H1 (cell line): ENCODE results near the gene NTN1. TPM values are rescaled to one million over a fixed set of nuclear protein-coding genes. Genes with fewer than 3 reads are reported as not detected.

Source experiments
- CTCF ChIA-PET: fragments of 300-600 bp; sonication (Branson Sonifier 250); formaldehyde crosslinking; loops from one replicate; lab custom pipeline; 2021; ENCODE audit not compliant: partially characterized antibody; lab: Charles Lee
- POLR2A ChIA-PET: fragments of 300-600 bp; sonication (Branson Sonifier 250); formaldehyde crosslinking; loops from one replicate; lab custom pipeline; 2021; ENCODE audit warnings: inconsistent platforms; ENCODE audit not compliant: partially characterized antibody; lab: Charles Lee
- DNase-seq, 2 experiments: peaks; one replicate each; pipeline versions ENCODE4 v3.0.0 to v3.0.0-alpha.2; 2010 to 2022; ENCODE audit warnings: low spot score in 2 of 2, low read depth in 1 of 2, mixed read lengths in 1 of 2
- FAIRE-seq: peaks from 2 replicates; lab custom pipeline; 2011; peaks lifted over from hg19 to GRCh38; lab: Jason Lieb, UNC
- H2AFZ ChIP-seq: 2 replicates; pipeline ENCODE4 v1.8.1; 2012; ENCODE audit warnings: low read length, inconsistent platforms
- H2AK5ac ChIP-seq: 2 replicates; pipeline ENCODE4 v1.6.1; 2013; ENCODE audit warnings: low read depth, low read length
- H2BK120ac ChIP-seq: replicated peaks from 2 replicates; pipeline ENCODE3; 2013; ENCODE audit warnings: low read depth, low read length, inconsistent platforms
- H2BK12ac ChIP-seq: 2 replicates; pipeline ENCODE4 v1.6.1; 2013; ENCODE audit warnings: low read depth, low read length
- H2BK15ac ChIP-seq: 2 replicates; pipeline ENCODE4 v1.6.1; 2013; ENCODE audit warnings: low read length
- H2BK20ac ChIP-seq: 2 replicates; pipeline ENCODE4 v1.6.1; 2013; ENCODE audit warnings: low read length
- H2BK5ac ChIP-seq: 2 replicates; pipeline ENCODE4 v1.6.1; 2013; ENCODE audit warnings: low read depth, low read length
- H3K14ac ChIP-seq: 2 replicates; pipeline ENCODE4 v1.6.1; 2013; ENCODE audit warnings: inconsistent platforms; ENCODE audit not compliant: insufficient read length
- H3K18ac ChIP-seq: 2 replicates; pipeline ENCODE4 v1.6.1; 2013; ENCODE audit warnings: low read length; ENCODE audit errors: extremely low read depth
- H3K23ac ChIP-seq: 2 replicates; pipeline ENCODE4 v1.6.1; 2013; ENCODE audit warnings: inconsistent platforms; ENCODE audit not compliant: insufficient read length
- H3K23me2 ChIP-seq: 2 replicates; pipeline ENCODE4 v1.6.1; 2013; ENCODE audit warnings: low read depth, low read length
- H3K27ac ChIP-seq: 2 replicates; pipeline ENCODE4 v1.6.1; 2011; ENCODE audit warnings: low read depth, low read length, inconsistent platforms
- H3K27me3 ChIP-seq, 4 experiments: replicated peaks in 1 of 4; 1 replicate in 1 of 4; 2 replicates in 3 of 4; pipeline versions ENCODE4 v1.6.1 to v1.8.1; 2011 to 2013; ENCODE audit warnings: low read length in 3 of 4, mild to moderate bottlenecking in 3 of 4, inconsistent platforms in 2 of 4, mixed read lengths in 2 of 4, moderate library complexity in 1 of 4; ENCODE audit not compliant: control insufficient read depth in 3 of 4, insufficient read depth in 3 of 4; ENCODE audit errors: extremely low read depth in 1 of 4
- H3K36me3 ChIP-seq, 4 experiments: 2 replicates each; pipeline versions ENCODE4 v1.6.1 to v1.8.1; 2011 to 2013; ENCODE audit warnings: mild to moderate bottlenecking in 4 of 4, low read length in 3 of 4, moderate library complexity in 2 of 4, control low read depth in 1 of 4, inconsistent platforms in 1 of 4; ENCODE audit not compliant: insufficient read depth in 4 of 4, control insufficient read depth in 2 of 4
- H3K4ac ChIP-seq: replicated peaks from 2 replicates; pipeline ENCODE3; 2013; ENCODE audit warnings: low read length, low read depth, mixed read lengths, inconsistent platforms; ENCODE audit not compliant: insufficient read length
- H3K4me1 ChIP-seq, 4 experiments: replicated peaks in 1 of 4; 1 replicate in 1 of 4; 2 replicates in 3 of 4; pipeline versions ENCODE4 v1.6.1 to v1.8.1; 2011 to 2013; ENCODE audit warnings: low read length in 3 of 4, inconsistent platforms in 2 of 4, mixed read lengths in 1 of 4; ENCODE audit not compliant: insufficient read depth in 4 of 4, control insufficient read depth in 3 of 4
- H3K4me2 ChIP-seq, 2 experiments: 2 replicates each; pipeline versions ENCODE4 v1.6.1 to v1.8.1; 2011 to 2013; ENCODE audit warnings: low read depth in 2 of 2, low read length in 2 of 2, control low read depth in 1 of 2, inconsistent platforms in 1 of 2, mild to moderate bottlenecking in 1 of 2; ENCODE audit not compliant: insufficient read depth in 1 of 2
- H3K4me3 ChIP-seq, 4 experiments: fragments of 200-600, 300-600 bp in 1 of 4; sonication (generic), shearing (Covaris generic), sonication (Bioruptor Twin) in 1 of 4; 2 replicates each; pipeline versions ENCODE4 v1.5.1 to v1.8.1; 2011 to 2016; ENCODE audit warnings: low read length in 4 of 4, low read depth in 3 of 4, control low read depth in 2 of 4, inconsistent platforms in 2 of 4, mild to moderate bottlenecking in 2 of 4, mixed read lengths in 1 of 4, moderate library complexity in 1 of 4; ENCODE audit not compliant: insufficient read depth in 2 of 4; ENCODE audit errors: extremely low read depth in 1 of 4
- H3K56ac ChIP-seq: replicated peaks from 2 replicates; pipeline ENCODE3; 2013; ENCODE audit warnings: low read depth, mild to moderate bottlenecking, mixed read lengths, low read length, inconsistent platforms; ENCODE audit not compliant: insufficient read length
- H3K79me1 ChIP-seq: 2 replicates; pipeline ENCODE4 v1.6.1; 2013; ENCODE audit warnings: low read depth, low read length, control low read depth
- H3K79me2 ChIP-seq, 2 experiments: 2 replicates each; pipeline versions ENCODE4 v1.6.1 to v1.8.1; 2012 to 2013; ENCODE audit warnings: low read length in 2 of 2, mild to moderate bottlenecking in 2 of 2, inconsistent platforms in 1 of 2; ENCODE audit not compliant: insufficient read depth in 2 of 2, control insufficient read depth in 1 of 2
- H3K9ac ChIP-seq, 4 experiments: replicated peaks in 1 of 4; 1 replicate in 1 of 4; 2 replicates in 3 of 4; pipeline versions ENCODE4 v1.6.1 to v1.8.1; 2011 to 2013; ENCODE audit warnings: low read depth in 3 of 4, low read length in 3 of 4, control low read depth in 2 of 4, mild to moderate bottlenecking in 2 of 4, moderate library complexity in 2 of 4, inconsistent platforms in 1 of 4; ENCODE audit errors: extremely low read depth in 1 of 4
- H3K9me3 ChIP-seq, 2 experiments: 2 replicates each; pipeline versions ENCODE4 v1.6.1 to v1.8.1; 2012 to 2013; ENCODE audit warnings: mild to moderate bottlenecking in 2 of 2, moderate library complexity in 2 of 2, control low read depth in 1 of 2, inconsistent platforms in 1 of 2, low read depth in 1 of 2, low read length in 1 of 2, mixed read lengths in 1 of 2; ENCODE audit not compliant: insufficient read depth in 2 of 2
- H4K20me1 ChIP-seq, 2 experiments: replicated peaks in 1 of 2; 2 replicates each; pipeline versions ENCODE3 to v1.8.1; 2011 to 2013; ENCODE audit warnings: inconsistent platforms in 2 of 2, low read length in 2 of 2, mild to moderate bottlenecking in 1 of 2; ENCODE audit not compliant: insufficient read depth in 2 of 2, control insufficient read depth in 1 of 2
- H4K5ac ChIP-seq: 2 replicates; pipeline ENCODE4 v1.6.1; 2013; ENCODE audit warnings: low read length, low read depth, mixed read lengths, inconsistent platforms; ENCODE audit not compliant: insufficient read length
- H4K8ac ChIP-seq: 2 replicates; pipeline ENCODE4 v1.8.0; 2013; ENCODE audit warnings: mild to moderate bottlenecking, moderate library complexity, low read length, inconsistent platforms; ENCODE audit not compliant: insufficient read depth; ENCODE audit errors: extremely low read depth
- H4K91ac ChIP-seq: replicated peaks from 2 replicates; pipeline ENCODE3; 2013; ENCODE audit warnings: low read length, mixed read lengths, inconsistent platforms; ENCODE audit not compliant: insufficient read length
- ASH2L ChIP-seq: fragments of 200-600, 300-600 bp; sonication (generic); IDR thresholded peaks from one replicate; pipeline ENCODE4 v1.7.1; 2017; ENCODE audit warnings: low read length
- BACH1 ChIP-seq: IDR thresholded peaks from 2 replicates; pipeline ENCODE4 v1.6.1; 2012; ENCODE audit warnings: low read length, improper control_type of control experiment
- CBX5 ChIP-seq: fragments of 300-800, 300-1000 bp; sonication (generic); IDR thresholded peaks from 2 replicates; pipeline ENCODE4 v1.7.1; 2016; ENCODE audit warnings: antibody characterized with exemption, low read length, low read depth
- CBX8 ChIP-seq: fragments of 300-800, 300-1000 bp; sonication (generic); IDR thresholded peaks from 2 replicates; pipeline ENCODE4 v1.7.1; 2016; ENCODE audit warnings: low read depth, low read length, borderline replicate concordance
- CHD1 ChIP-seq: IDR thresholded peaks from 2 replicates; pipeline ENCODE4 v1.6.1; 2012; ENCODE audit warnings: low read depth, low read length, improper control_type of control experiment
- HDAC6 ChIP-seq: IDR thresholded peaks from one replicate; pipeline ENCODE4 v1.7.1; 2012; ENCODE audit warnings: low read depth, mild to moderate bottlenecking, inconsistent platforms, low read length, moderate library complexity
- JUND ChIP-seq: IDR thresholded peaks from 2 replicates; pipeline ENCODE4 v1.6.1; 2011; ENCODE audit warnings: mild to moderate bottlenecking, improper control_type of control experiment, low read length
- POLR2A ChIP-seq, 2 experiments: IDR thresholded peaks; 1 replicate in 1 of 2; 2 replicates in 1 of 2; pipeline ENCODE4 v1.6.1; 2011; ENCODE audit warnings: low read depth in 2 of 2, low read length in 2 of 2, mild to moderate bottlenecking in 2 of 2; ENCODE audit errors: control extremely low read depth in 1 of 2
- POU5F1 ChIP-seq: IDR thresholded peaks from 2 replicates; pipeline ENCODE4 v1.6.1; 2011; ENCODE audit warnings: low read depth, mild to moderate bottlenecking, low read length, moderate library complexity
- SIN3A ChIP-seq, 2 experiments: IDR thresholded peaks in 1 of 2; conservative IDR thresholded peaks in 1 of 2; 2 replicates each; pipeline ENCODE4 v1.6.1; 2011 to 2012; ENCODE audit warnings: low read length in 2 of 2, improper control_type of control experiment in 1 of 2, low read depth in 1 of 2, mild to moderate bottlenecking in 1 of 2
- SP1 ChIP-seq: IDR thresholded peaks from 2 replicates; pipeline ENCODE4 v1.6.1; 2011; ENCODE audit warnings: low read depth, low read length
- TBP ChIP-seq: IDR thresholded peaks from 2 replicates; pipeline ENCODE4 v1.6.1; 2011; ENCODE audit warnings: low read depth, low read length, improper control_type of control experiment
- WGBS, 2 experiments: shearing (Covaris generic) in 1 of 2; methylation state at CpG; one replicate each; pipeline versions ENCODE4 v1.1.6 to v1.1.7; 2013 to 2015; ENCODE audit warnings: low lambda C conversion rate in 2 of 2, mixed read lengths in 2 of 2, inconsistent platforms in 1 of 2, low coverage in 1 of 2, missing lambda C conversion rate in 1 of 2; ENCODE audit not compliant: insufficient replicate concordance in 2 of 2, insufficient coverage in 1 of 2, insufficient read length in 1 of 2; ENCODE audit errors: extremely low coverage in 1 of 2, missing lambda C conversion rate in 1 of 2; 5-methylcytosine and 5-hydroxymethylcytosine counted together
- polyA plus RNA-seq, 7 experiments: library from polyadenylated mRNA; depleted of rRNA in 3 of 7; stranded (reverse) in 5 of 7; unstranded in 2 of 7; fragments of >200 nt in 5 of 7; fragments of 200-250 nt in 2 of 7; gene quantifications; 1 replicate in 5 of 7; 2 replicates in 1 of 7; 4 replicates in 1 of 7; pipeline versions ENCODE4 v1.2.1 to v1.2.3, GENCODE V29; 2011 to 2013; ENCODE audit warnings: missing spikeins in 2 of 7, mixed read lengths in 2 of 7
- total RNA-seq: library from RNA; stranded (reverse); fragmentation: NEBNext Ultra II Directional; extraction: Animal tissue kit (Norgen Biotek cat#: 25700); gene quantifications from 2 replicates; pipeline ENCODE4 v1.2.1, GENCODE V29; 2021
- TF ChIP-seq, protein P1 (sequence below), 3 experiments: IDR thresholded peaks; 1 replicate in 2 of 3; 2 replicates in 1 of 3; pipeline versions ENCODE4 v1.5.1 to v1.6.1; 2011; ENCODE audit warnings: low read length in 3 of 3, mild to moderate bottlenecking in 3 of 3, inconsistent platforms in 2 of 3, low read depth in 1 of 3, moderate library complexity in 1 of 3; ENCODE audit not compliant: insufficient read depth in 1 of 3; ENCODE audit errors: control extremely low read depth in 1 of 3

NTN1 gene
- total and polyA plus RNA-seq, 2 of the 8 experiments (the other 6 are each of a cell fraction or from before 2014, with no cell fraction given), result 2.0 to 2.3 TPM

DNA sequence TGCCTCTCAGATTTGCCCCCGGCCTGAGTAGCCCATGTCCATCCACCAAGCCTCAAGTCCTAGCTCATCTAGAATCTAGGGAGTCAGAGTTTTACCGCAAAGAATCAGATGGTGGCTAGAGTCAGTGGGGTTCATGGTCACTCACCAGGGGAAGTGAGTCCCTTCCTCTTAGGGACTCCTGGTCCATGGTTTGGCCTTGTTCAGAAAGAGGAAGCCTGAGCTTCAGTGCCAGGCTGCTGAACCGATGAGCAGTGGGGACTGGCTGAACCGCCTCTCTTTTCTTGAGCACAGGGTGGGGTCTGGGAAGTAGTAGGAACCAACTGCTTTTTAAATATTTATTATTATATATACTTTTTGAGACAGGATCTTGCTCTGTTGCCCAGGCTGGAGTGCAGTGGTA is 160.3 kb downstream of the NTN1 start:
- no peak overlapping the region for H2BK20ac ChIP-seq
- no peaks in the 10 kb centered on the region for H3K9me3 ChIP-seq
- H3K9ac ChIP-seq, result no peak overlapping the region
- no peak overlapping the region for H2BK120ac ChIP-seq
- no peak overlapping the region for H4K8ac ChIP-seq
- FAIRE-seq (no peak), DNase-seq (no peak)
- no peak overlapping the region for H4K5ac ChIP-seq
- CTCF ChIA-PET, result interaction anchor here (1.1 to 3.1 kb wide), 3 partner anchors 19 to 186 kb away, joined by 5 to 11 read pairs (median 6); no protein-coding TSS in a partner anchor
- H3K4ac ChIP-seq, result no peak overlapping the region
- H3K4me3 ChIP-seq, result no peak overlapping the region
- H3K56ac ChIP-seq, result no peak overlapping the region
- H2AFZ ChIP-seq, result no peak overlapping the region
- no peak overlapping the region for H3K14ac ChIP-seq
- H3K27me3 ChIP-seq, result no peaks in the 10 kb centered on the region
- H2AK5ac ChIP-seq, result no peak overlapping the region
- H3K79me2 ChIP-seq, result no peaks in the 10 kb centered on the region
- H3K23ac ChIP-seq, result no peak overlapping the region
- peaks cover 0 to 11% (median 5%) of the 10 kb centered on the region in 4 experiments; a peak in 6 of 7 replicates for H3K4me1 ChIP-seq
- no peak overlapping the region for H3K18ac ChIP-seq
- no peak overlapping the region for H2BK12ac ChIP-seq
- 81% methylated on average over 4 of the region's 4 CpGs; no CpG with 5 or more reads in 1 of the 2 experiments for WGBS, 2 experiments
- H3K27ac ChIP-seq, result no peak overlapping the region
- no peak overlapping the region for H2BK5ac ChIP-seq
- no peak overlapping the region for H4K91ac ChIP-seq
- POLR2A ChIA-PET, result interaction anchor here (1.1 kb wide), 1 partner anchor 40 kb away, joined by 3 read pairs; no protein-coding TSS in a partner anchor
- H3K79me1 ChIP-seq, result no peaks in the 10 kb centered on the region
- no peaks in the 10 kb centered on the region for H3K36me3 ChIP-seq
- H4K20me1 ChIP-seq, result no peaks in the 10 kb centered on the region
- H3K23me2 ChIP-seq, result no peaks in the 10 kb centered on the region
- H2BK15ac ChIP-seq, result no peak overlapping the region
- no peak overlapping the region for H3K4me2 ChIP-seq
- no peak for TF ChIP-seq BACH1
- TF ChIP-seq POU5F1, result no peak
- no peak for TF ChIP-seq POLR2A (IDR thresholded peaks at IDR 0.05; ENCODE audit: control extremely low read depth in 1 of 2, low read depth in 2 of 2, low read length in 2 of 2)
- TF ChIP-seq CBX5, result no peak
- TF ChIP-seq HDAC6, result no peak
- no peak for TF ChIP-seq ASH2L
- no peak for TF ChIP-seq CBX8
- TF ChIP-seq SIN3A (conservative IDR thresholded peaks at IDR 0.05 in 1 of 2, IDR thresholded peaks at IDR 0.05 in 1 of 2; ENCODE audit: low read depth in 1 of 2, low read length in 2 of 2), result no peak
- TF ChIP-seq, protein P1, sequence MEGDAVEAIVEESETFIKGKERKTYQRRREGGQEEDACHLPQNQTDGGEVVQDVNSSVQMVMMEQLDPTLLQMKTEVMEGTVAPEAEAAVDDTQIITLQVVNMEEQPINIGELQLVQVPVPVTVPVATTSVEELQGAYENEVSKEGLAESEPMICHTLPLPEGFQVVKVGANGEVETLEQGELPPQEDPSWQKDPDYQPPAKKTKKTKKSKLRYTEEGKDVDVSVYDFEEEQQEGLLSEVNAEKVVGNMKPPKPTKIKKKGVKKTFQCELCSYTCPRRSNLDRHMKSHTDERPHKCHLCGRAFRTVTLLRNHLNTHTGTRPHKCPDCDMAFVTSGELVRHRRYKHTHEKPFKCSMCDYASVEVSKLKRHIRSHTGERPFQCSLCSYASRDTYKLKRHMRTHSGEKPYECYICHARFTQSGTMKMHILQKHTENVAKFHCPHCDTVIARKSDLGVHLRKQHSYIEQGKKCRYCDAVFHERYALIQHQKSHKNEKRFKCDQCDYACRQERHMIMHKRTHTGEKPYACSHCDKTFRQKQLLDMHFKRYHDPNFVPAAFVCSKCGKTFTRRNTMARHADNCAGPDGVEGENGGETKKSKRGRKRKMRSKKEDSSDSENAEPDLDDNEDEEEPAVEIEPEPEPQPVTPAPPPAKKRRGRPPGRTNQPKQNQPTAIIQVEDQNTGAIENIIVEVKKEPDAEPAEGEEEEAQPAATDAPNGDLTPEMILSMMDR (IDR thresholded peaks at IDR 0.05; ENCODE audit: control extremely low read depth in 1 of 3, insufficient read depth in 1 of 3, low read depth in 1 of 3, low read length in 3 of 3), result no peak
- no peak for TF ChIP-seq SP1
- TF ChIP-seq CHD1, result no peak
- TF ChIP-seq JUND, result no peak
- TF ChIP-seq TBP, result no peak
